ENCODE measurements around the gene PTPRC. TPM values are rescaled to one million over a fixed set of nuclear protein-coding genes. Genes with fewer than 3 reads are reported as not detected.

Gene PTPRC
- total and polyA plus RNA-seq, 2 donors (not counting 1 experiment from before 2014, with no cell fraction given) = under 0.01 to 0.11 TPM

DNA sequence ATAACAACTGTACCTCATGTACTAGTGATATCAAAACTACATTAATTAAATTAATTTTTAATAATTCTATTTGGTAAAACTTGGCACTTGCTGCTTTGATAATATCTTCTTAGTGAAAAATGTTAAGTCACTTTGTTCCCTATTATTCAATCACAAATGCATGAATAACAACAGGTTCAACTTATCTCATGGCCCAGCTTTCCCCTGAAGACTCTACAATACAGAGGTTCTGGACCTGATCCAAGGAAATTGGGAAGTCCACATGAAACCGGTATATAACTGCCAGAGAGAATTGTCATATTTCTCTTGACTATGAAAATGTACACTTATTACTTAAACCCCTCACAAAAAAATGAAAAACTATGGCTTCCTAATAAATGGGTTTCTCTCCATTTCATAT is 33.9 kb upstream of the PTPRC start:
- no peaks in the 10 kb centered on the region for H4K20me1 ChIP-seq (ENCODE audit: control insufficient read depth, extremely low read depth, insufficient read depth, low read length)
- no peaks in the 10 kb centered on the region for H3K79me2 ChIP-seq (ENCODE audit: control insufficient read depth, insufficient read depth, low read length)
- H3K9ac ChIP-seq (ENCODE audit: insufficient read depth, low read length) = no peak overlapping the region
- H2AFZ ChIP-seq (ENCODE audit: low read length) = no peak overlapping the region
- DNase-seq (ENCODE audit: low read depth in 2 of 2) = no peak
- H3K27ac ChIP-seq (ENCODE audit: insufficient read depth, low read length) = no peak overlapping the region
- no peaks in the 10 kb centered on the region for H3K9me3 ChIP-seq (ENCODE audit: control insufficient read depth, insufficient read depth, low read depth, low read length)
- H3K36me3 ChIP-seq (ENCODE audit: control insufficient read depth, insufficient read depth, low read length) = no peaks in the 10 kb centered on the region
- no peaks in the 10 kb centered on the region for H3K27me3 ChIP-seq (ENCODE audit: control insufficient read depth, insufficient read depth, low read length)
- H3K4me3 ChIP-seq (replicated peaks in 1 of 4; ENCODE audit: control extremely low read depth in 1 of 4, insufficient read depth in 1 of 4, low read depth in 3 of 4, low read length in 4 of 4) = no peak overlapping the region
- TF ChIP-seq, protein P1, sequence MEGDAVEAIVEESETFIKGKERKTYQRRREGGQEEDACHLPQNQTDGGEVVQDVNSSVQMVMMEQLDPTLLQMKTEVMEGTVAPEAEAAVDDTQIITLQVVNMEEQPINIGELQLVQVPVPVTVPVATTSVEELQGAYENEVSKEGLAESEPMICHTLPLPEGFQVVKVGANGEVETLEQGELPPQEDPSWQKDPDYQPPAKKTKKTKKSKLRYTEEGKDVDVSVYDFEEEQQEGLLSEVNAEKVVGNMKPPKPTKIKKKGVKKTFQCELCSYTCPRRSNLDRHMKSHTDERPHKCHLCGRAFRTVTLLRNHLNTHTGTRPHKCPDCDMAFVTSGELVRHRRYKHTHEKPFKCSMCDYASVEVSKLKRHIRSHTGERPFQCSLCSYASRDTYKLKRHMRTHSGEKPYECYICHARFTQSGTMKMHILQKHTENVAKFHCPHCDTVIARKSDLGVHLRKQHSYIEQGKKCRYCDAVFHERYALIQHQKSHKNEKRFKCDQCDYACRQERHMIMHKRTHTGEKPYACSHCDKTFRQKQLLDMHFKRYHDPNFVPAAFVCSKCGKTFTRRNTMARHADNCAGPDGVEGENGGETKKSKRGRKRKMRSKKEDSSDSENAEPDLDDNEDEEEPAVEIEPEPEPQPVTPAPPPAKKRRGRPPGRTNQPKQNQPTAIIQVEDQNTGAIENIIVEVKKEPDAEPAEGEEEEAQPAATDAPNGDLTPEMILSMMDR (conservative IDR thresholded peaks at IDR 0.05 in 1 of 2, IDR thresholded peaks at IDR 0.05 in 1 of 2; ENCODE audit: low read depth in 1 of 2, low read length in 2 of 2) = no peak
- no peaks in the 10 kb centered on the region for H3K4me1 ChIP-seq (ENCODE audit: control insufficient read depth, extremely low read depth, insufficient read depth, low read length)
- H3K4me2 ChIP-seq (ENCODE audit: extremely low read depth, insufficient read depth, low read length) = no peak overlapping the region

GRCh38 chr1:198605406-198605805 is 33.4 kb upstream of the PTPRC start:
- no peak overlapping the region for H3K4me2 ChIP-seq (ENCODE audit: extremely low read depth, insufficient read depth, low read length)
- H2AFZ ChIP-seq (ENCODE audit: low read length) = no peak overlapping the region
- H3K79me2 ChIP-seq (ENCODE audit: control insufficient read depth, insufficient read depth, low read length) = no peaks in the 10 kb centered on the region
- DNase-seq (ENCODE audit: low read depth in 2 of 2) = no peak
- H3K9ac ChIP-seq (ENCODE audit: insufficient read depth, low read length) = no peak overlapping the region
- H3K4me1 ChIP-seq (ENCODE audit: control insufficient read depth, extremely low read depth, insufficient read depth, low read length) = no peaks in the 10 kb centered on the region
- no peaks in the 10 kb centered on the region for H4K20me1 ChIP-seq (ENCODE audit: control insufficient read depth, extremely low read depth, insufficient read depth, low read length)
- no peaks in the 10 kb centered on the region for H3K27me3 ChIP-seq (ENCODE audit: control insufficient read depth, insufficient read depth, low read length)
- H3K4me3 ChIP-seq (replicated peaks in 1 of 4; ENCODE audit: control extremely low read depth in 1 of 4, insufficient read depth in 1 of 4, low read depth in 3 of 4, low read length in 4 of 4) = no peak overlapping the region
- H3K27ac ChIP-seq (ENCODE audit: insufficient read depth, low read length) = no peak overlapping the region
- H3K9me3 ChIP-seq (ENCODE audit: control insufficient read depth, insufficient read depth, low read depth, low read length) = no peaks in the 10 kb centered on the region
- TF ChIP-seq EZH2 (IDR thresholded peaks at IDR 0.05; ENCODE audit: low read length, missing control alignments) = no peak
- TF ChIP-seq, protein P1 (conservative IDR thresholded peaks at IDR 0.05 in 1 of 2, IDR thresholded peaks at IDR 0.05 in 1 of 2; ENCODE audit: low read depth in 1 of 2, low read length in 2 of 2) = no peak
- no peaks in the 10 kb centered on the region for H3K36me3 ChIP-seq (ENCODE audit: control insufficient read depth, insufficient read depth, low read length)

- Histone ChIP-seq H3K4me2 (ENCODE audit: extremely low read depth, insufficient read depth, low read length) (no peak overlapping the region), H3K79me2 (ENCODE audit: control insufficient read depth, insufficient read depth, low read length) (no peaks in the 10 kb centered on the region), H3K4me1 (ENCODE audit: control insufficient read depth, extremely low read depth, insufficient read depth, low read length) (no peaks in the 10 kb centered on the region), H3K27me3 (ENCODE audit: control insufficient read depth, insufficient read depth, low read length) (no peaks in the 10 kb centered on the region), H3K27ac (ENCODE audit: insufficient read depth, low read length) (no peak overlapping the region), H3K36me3 (ENCODE audit: control insufficient read depth, insufficient read depth, low read length) (no peaks in the 10 kb centered on the region), H3K9me3 (ENCODE audit: control insufficient read depth, insufficient read depth, low read depth, low read length) (no peaks in the 10 kb centered on the region), H3K4me3 (replicated peaks in 1 of 4; ENCODE audit: control extremely low read depth in 1 of 4, insufficient read depth in 1 of 4, low read depth in 3 of 4, low read length in 4 of 4) (no peak overlapping the region), H2AFZ (ENCODE audit: low read length) (no peak overlapping the region), H3K9ac (ENCODE audit: insufficient read depth, low read length) (no peak overlapping the region), H4K20me1 (ENCODE audit: control insufficient read depth, extremely low read depth, insufficient read depth, low read length) (no peaks in the 10 kb centered on the region)
- peak in 1 of 2 donors; percentile 18 for DNase-seq (ENCODE audit: low read depth in 2 of 2)
- TF ChIP-seq, protein P1 (conservative IDR thresholded peaks at IDR 0.05 in 1 of 2, IDR thresholded peaks at IDR 0.05 in 1 of 2; ENCODE audit: low read depth in 1 of 2, low read length in 2 of 2) = no peak
- no peak for TF ChIP-seq EZH2 (IDR thresholded peaks at IDR 0.05; ENCODE audit: low read length, missing control alignments)
These were observed 32.8 kb upstream of the PTPRC start for GRCh38 chr1:198606020-198606438.
